ENCODE measurements around the gene PRKCA. TPM values are rescaled to one million over a fixed set of nuclear protein-coding genes. Genes with fewer than 3 reads are reported as not detected.

The PRKCA gene
- total RNA-seq, 1 experiment from 2014 or later: 29.6 TPM

GRCh38 chr17:66730461-66730923, 428.1 kb downstream of the PRKCA start:
- no peaks in the 10 kb centered on the region; the same call in 1 of the 2 replicates for H3K4me1 ChIP-seq
- no peak for DNase-seq
- CTCF ChIA-PET: interaction anchor here (0.7 kb wide), 1 partner anchor 46 kb away, joined by 6 read pairs; no protein-coding TSS in a partner anchor
- Mint-ChIP-seq H3K36me3 (ENCODE audit: insufficient read depth, unreplicated experiment) (peaks cover 5% of the 10 kb centered on the region), H3K4me3 (ENCODE audit: unreplicated experiment) (no peak overlapping the region), H3K27ac (ENCODE audit: unreplicated experiment) (no peak overlapping the region), H3K9me3 (ENCODE audit: unreplicated experiment) (no peaks in the 10 kb centered on the region), H3K4me1 (ENCODE audit: low read depth, unreplicated experiment) (no peaks in the 10 kb centered on the region), H3K27me3 (ENCODE audit: insufficient read depth, unreplicated experiment) (no peaks in the 10 kb centered on the region)
- POLR2A ChIA-PET: no interaction called here
- H3K27me3 ChIP-seq (replicated peaks; ENCODE audit: control insufficient read depth, insufficient read depth, low read length): no peaks in the 10 kb centered on the region
- no peak overlapping the region for H3K4me3 ChIP-seq (ENCODE audit: low read depth, low read length)
- BruUV-seq (replicated peaks): no TSS peak
- TF ChIP-seq, protein P1, sequence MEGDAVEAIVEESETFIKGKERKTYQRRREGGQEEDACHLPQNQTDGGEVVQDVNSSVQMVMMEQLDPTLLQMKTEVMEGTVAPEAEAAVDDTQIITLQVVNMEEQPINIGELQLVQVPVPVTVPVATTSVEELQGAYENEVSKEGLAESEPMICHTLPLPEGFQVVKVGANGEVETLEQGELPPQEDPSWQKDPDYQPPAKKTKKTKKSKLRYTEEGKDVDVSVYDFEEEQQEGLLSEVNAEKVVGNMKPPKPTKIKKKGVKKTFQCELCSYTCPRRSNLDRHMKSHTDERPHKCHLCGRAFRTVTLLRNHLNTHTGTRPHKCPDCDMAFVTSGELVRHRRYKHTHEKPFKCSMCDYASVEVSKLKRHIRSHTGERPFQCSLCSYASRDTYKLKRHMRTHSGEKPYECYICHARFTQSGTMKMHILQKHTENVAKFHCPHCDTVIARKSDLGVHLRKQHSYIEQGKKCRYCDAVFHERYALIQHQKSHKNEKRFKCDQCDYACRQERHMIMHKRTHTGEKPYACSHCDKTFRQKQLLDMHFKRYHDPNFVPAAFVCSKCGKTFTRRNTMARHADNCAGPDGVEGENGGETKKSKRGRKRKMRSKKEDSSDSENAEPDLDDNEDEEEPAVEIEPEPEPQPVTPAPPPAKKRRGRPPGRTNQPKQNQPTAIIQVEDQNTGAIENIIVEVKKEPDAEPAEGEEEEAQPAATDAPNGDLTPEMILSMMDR (IDR thresholded peaks at IDR 0.05; ENCODE audit: insufficient read depth in 1 of 2, low read depth in 1 of 2, low read length in 1 of 2, severe bottlenecking in 1 of 2, unreplicated experiment in 1 of 2): no peak
- intact Hi-C loops (cut with micrococcal nuclease; ENCODE audit: unreplicated experiment): no loop called here
- no peaks in the 10 kb centered on the region for H3K9me3 ChIP-seq
- 0 out of 2 replicates have a peak, but pooled peaks cover 2% of the 10 kb centered on the region for H3K36me3 ChIP-seq (ENCODE audit: control insufficient read depth, insufficient read depth, low read length)

DNA sequence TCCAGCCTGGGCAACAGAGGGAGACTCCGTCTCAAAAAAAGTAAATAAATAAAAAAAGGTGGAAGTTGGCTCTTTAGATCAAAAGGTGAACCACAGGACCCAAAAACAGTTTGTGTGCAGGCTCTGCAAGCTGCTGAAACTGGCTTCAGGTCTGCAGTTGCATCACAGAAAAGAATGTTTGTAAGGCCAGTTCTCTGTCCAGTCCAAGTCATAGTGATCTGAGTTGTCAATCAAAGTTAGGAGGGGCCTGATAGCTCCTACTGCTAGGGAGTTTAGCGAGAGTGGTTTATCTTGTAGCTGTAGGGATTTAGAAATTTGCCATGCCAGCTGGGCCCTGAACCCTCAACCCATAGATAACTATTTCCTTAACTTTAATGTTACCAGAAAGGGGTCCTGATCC, 431.3 kb downstream of the PRKCA start:
- DNase-seq: peak in 1 of 2 experiments; percentile 28
- H3K9me3 Mint-ChIP-seq (ENCODE audit: unreplicated experiment): no peaks in the 10 kb centered on the region
- H3K4me3 Mint-ChIP-seq (ENCODE audit: unreplicated experiment): no peak overlapping the region
- H3K36me3 Mint-ChIP-seq (ENCODE audit: insufficient read depth, unreplicated experiment): peaks cover 5% of the 10 kb centered on the region
- Histone ChIP-seq H3K36me3 (ENCODE audit: control insufficient read depth, insufficient read depth, low read length) (0 out of 2 replicates have a peak, but pooled peaks cover 2% of the 10 kb centered on the region), H3K4me3 (ENCODE audit: low read depth, low read length) (no peak overlapping the region), H3K27me3 (replicated peaks; ENCODE audit: control insufficient read depth, insufficient read depth, low read length) (no peaks in the 10 kb centered on the region), H3K9me3 (no peaks in the 10 kb centered on the region), H3K4me1 (no peaks in the 10 kb centered on the region; the same call in 1 of the 2 replicates)
- no peaks in the 10 kb centered on the region for H3K4me1 Mint-ChIP-seq (ENCODE audit: low read depth, unreplicated experiment)
- BruUV-seq (replicated peaks): no TSS peak
- H3K27me3 Mint-ChIP-seq (ENCODE audit: insufficient read depth, unreplicated experiment): no peaks in the 10 kb centered on the region
- CTCF ChIA-PET: no interaction called here
- no peak overlapping the region for H3K27ac Mint-ChIP-seq (ENCODE audit: unreplicated experiment)
- POLR2A ChIA-PET: no interaction called here
- intact Hi-C loops (cut with micrococcal nuclease; ENCODE audit: unreplicated experiment): no loop called here
- TF ChIP-seq, protein P1 (IDR thresholded peaks at IDR 0.05; ENCODE audit: insufficient read depth in 1 of 2, low read depth in 1 of 2, low read length in 1 of 2, severe bottlenecking in 1 of 2, unreplicated experiment in 1 of 2): no peak

DNA sequence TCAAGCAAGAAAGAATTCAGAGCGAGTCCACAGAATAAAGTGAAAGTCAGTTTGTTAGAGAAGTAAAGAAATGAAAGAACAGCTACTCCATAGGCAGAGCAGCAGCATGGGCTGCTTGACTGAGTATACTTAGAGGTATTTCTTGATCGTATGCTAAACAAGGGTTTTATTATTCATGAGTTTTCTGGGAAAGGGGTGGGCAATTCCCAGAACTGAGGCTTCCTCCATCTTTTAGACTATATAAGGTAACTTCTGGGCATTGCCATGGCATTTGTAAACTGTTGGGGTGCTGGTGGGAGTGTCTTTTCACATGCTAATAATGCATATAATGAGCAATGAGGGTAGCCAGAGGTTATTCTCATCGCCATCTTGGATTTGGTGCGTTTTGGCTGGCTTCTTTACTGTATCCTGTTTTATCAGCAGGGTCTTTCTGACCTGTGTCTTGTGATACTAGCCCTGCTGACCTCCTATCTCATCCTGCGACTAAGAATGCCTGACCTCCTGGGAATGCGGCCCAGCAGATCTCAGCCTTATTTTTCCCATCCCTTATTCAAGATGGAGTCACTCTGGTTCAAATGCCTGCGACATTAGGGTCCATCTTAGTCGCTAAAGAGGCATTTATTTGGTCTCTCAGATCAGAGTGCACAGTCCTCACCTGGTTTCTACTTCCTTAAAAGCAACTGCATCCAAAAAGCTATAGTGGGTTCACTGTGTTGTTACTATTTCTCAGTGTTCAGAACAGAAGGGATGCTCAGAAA, 432.0 kb downstream of the PRKCA start:
- Histone ChIP-seq H3K27me3 (replicated peaks; ENCODE audit: control insufficient read depth, insufficient read depth, low read length) (no peaks in the 10 kb centered on the region), H3K36me3 (ENCODE audit: control insufficient read depth, insufficient read depth, low read length) (0 out of 2 replicates have a peak, but pooled peaks cover 2% of the 10 kb centered on the region), H3K4me1 (no peaks in the 10 kb centered on the region; the same call in 1 of the 2 replicates), H3K9me3 (no peaks in the 10 kb centered on the region), H3K4me3 (ENCODE audit: low read depth, low read length) (no peak overlapping the region)
- H3K27ac Mint-ChIP-seq (ENCODE audit: unreplicated experiment): no peak overlapping the region
- intact Hi-C loops (cut with micrococcal nuclease; ENCODE audit: unreplicated experiment): no loop called here
- TF ChIP-seq, protein P1 (IDR thresholded peaks at IDR 0.05; ENCODE audit: insufficient read depth in 1 of 2, low read depth in 1 of 2, low read length in 1 of 2, severe bottlenecking in 1 of 2, unreplicated experiment in 1 of 2): no peak
- BruUV-seq (replicated peaks): no TSS peak
- no peaks in the 10 kb centered on the region for H3K4me1 Mint-ChIP-seq (ENCODE audit: low read depth, unreplicated experiment)
- CTCF ChIA-PET: no interaction called here
- no peaks in the 10 kb centered on the region for H3K9me3 Mint-ChIP-seq (ENCODE audit: unreplicated experiment)
- DNase-seq: no peak
- no peaks in the 10 kb centered on the region for H3K27me3 Mint-ChIP-seq (ENCODE audit: insufficient read depth, unreplicated experiment)
- H3K36me3 Mint-ChIP-seq (ENCODE audit: insufficient read depth, unreplicated experiment): peaks cover 5% of the 10 kb centered on the region
- POLR2A ChIA-PET: no interaction called here
- H3K4me3 Mint-ChIP-seq (ENCODE audit: unreplicated experiment): no peak overlapping the region

All from Caco-2 (cell line).